A204.1 (cell line): Measurements from ENCODE around the gene CA7.

ENCODE experiments used
- FAIRE-seq: peaks from 2 replicates; lab custom pipeline; 2012; peaks lifted over from hg19 to GRCh38; lab: Jason Lieb, UNC

The CA7 gene

GRCh38 chr16:66898933-66899309 lies 54.7 kb downstream of the CA7 start:
- no peak for FAIRE-seq

- FAIRE-seq: no peak
Measured at GRCh38 chr16:66899310-66899944, 55.2 kb downstream of the CA7 start.

GRCh38 chr16:66899945-66900710 lies 55.9 kb downstream of the CA7 start:
- FAIRE-seq: no peak

GRCh38 chr16:66900721-66901441 lies 56.7 kb downstream of the CA7 start:
- FAIRE-seq: no peak

- FAIRE-seq: no peak
Measured at GRCh38 chr16:66901626-66902025, 57.4 kb downstream of the CA7 start.

- no peak for FAIRE-seq
Measured at GRCh38 chr16:66902648-66903543, 58.7 kb downstream of the CA7 start.
